Amygdala (tissue), 56 donors: ENCODE measurements around the gene GJB6.

Experiments
- DNase-seq, 56 donors: peaks; one replicate each; lab custom pipeline; 2025; lab: John Stamatoyannopoulos, UW

Gene GJB6

GRCh38 chr13:20230913-20231838 is 943 bp downstream of the GJB6 start:
- peak in 19 of 56 donors; percentile 3 to 63 (median 37) for DNase-seq

- DNase-seq: no peak
These were observed 4.4 kb downstream of the GJB6 start for GRCh38 chr13:20227730-20228129.

GRCh38 chr13:20227288-20227687 is 4.8 kb downstream of the GJB6 start:
- DNase-seq: no peak

- no peak for DNase-seq
These were observed 9.6 kb downstream of the GJB6 start for GRCh38 chr13:20222553-20222952.

- DNase-seq: no peak
These were observed 10.3 kb downstream of the GJB6 start for GRCh38 chr13:20221772-20222171.

GRCh38 chr13:20219577-20219976 is 12.5 kb downstream of the GJB6 start:
- DNase-seq: no peak

GRCh38 chr13:20217168-20217567 is 15.0 kb downstream of the GJB6 start:
- DNase-seq: no peak

- DNase-seq: peak in 21 of 56 donors; percentile 8 to 76 (median 30)
These were observed 22.2 kb downstream of the GJB6 start for GRCh38 chr13:20209948-20210347.

GRCh38 chr13:20206698-20207235 is 25.4 kb downstream of the GJB6 start:
- DNase-seq: no peak

GRCh38 chr13:20206065-20206697 is 25.9 kb downstream of the GJB6 start:
- DNase-seq: no peak

GRCh38 chr13:20198781-20199180 is 33.3 kb downstream of the GJB6 start:
- no peak for DNase-seq

- DNase-seq: peak in 2 of 56 donors; percentile 11 to 30
These were observed 34.7 kb downstream of the GJB6 start for GRCh38 chr13:20197361-20197834.

GRCh38 chr13:20195801-20196200 is 36.3 kb downstream of the GJB6 start:
- DNase-seq: no peak

GRCh38 chr13:20193907-20194631 is 38.0 kb downstream of the GJB6 start:
- no peak for DNase-seq

GRCh38 chr13:20193162-20193906 is 38.8 kb downstream of the GJB6 start:
- DNase-seq: no peak

- no peak for DNase-seq
These were observed 39.3 kb downstream of the GJB6 start, which contains the start of gene GJB2 for GRCh38 chr13:20192836-20193161. Gene GJB2, minus strand, starts transcription at chr13:20192938. Its CDS starts 3,357 bp downstream, at chr13:20189581.

GRCh38 chr13:20192158-20192835 is 39.8 kb downstream of the GJB6 start:
- peak in 1 of 56 donors; percentile 19 for DNase-seq

GRCh38 chr13:20191311-20192157 is 40.6 kb downstream of the GJB6 start:
- no peak for DNase-seq
